ENCODE results near the gene GALNT2. TPM values are rescaled to one million over a fixed set of nuclear protein-coding genes. Genes with fewer than 3 reads are reported as not detected.

GALNT2 gene
- total RNA-seq, 5 donors from 2014 or later (not counting 1 experiment from before 2014, with no cell fraction given), result 22.2 to 29.7 (median 23.5) TPM

GRCh38 chr1:230208619-230209261 is 141.7 kb downstream of the GALNT2 start:
- Histone ChIP-seq H3K27me3 (replicated peaks in 1 of 2; ENCODE audit: control insufficient read depth in 2 of 2, extremely low read depth in 1 of 2, insufficient read depth in 2 of 2, low read length in 1 of 2) (no peaks in the 10 kb centered on the region), H3K4me1 (ENCODE audit: control insufficient read depth in 1 of 2, extremely low read depth in 1 of 2, insufficient read depth in 2 of 2, low read length in 2 of 2) (peaks cover 15 to 35% of the 10 kb centered on the region in 2 experiments), H3K36me3 (ENCODE audit: control insufficient read depth in 2 of 2, extremely low read depth in 1 of 2, insufficient read depth in 1 of 2, low read length in 1 of 2) (peaks cover 5 to 12% of the 10 kb centered on the region in 2 donors), H3K27ac (ENCODE audit: low read length) (peak overlapping the region; percentile 26), H3K9me3 (no peaks in the 10 kb centered on the region), H3K4me3 (ENCODE audit: control insufficient read depth in 1 of 2, extremely low read depth in 1 of 2, low read length in 1 of 2) (no peak overlapping the region)
- DNase-seq (peak in 7 of 35 experiments; percentile 10 to 30 (median 20)), ATAC-seq (replicated peaks in 1 of 4) (peak; percentile 46 to 81 (median 62))
- H3K4me3 Mint-ChIP-seq, result no peak overlapping the region
- ChIA-PET POLR2A (interaction anchor here in 1 of 2 donors (0.6 kb wide), 1 partner anchor 385 kb away, joined by 4 read pairs; no protein-coding TSS in a partner anchor), CTCF (no interaction called here)
- 59% methylated on average over 5 of the region's 10 CpGs for WGBS (ENCODE audit: insufficient coverage)
- no peaks in the 10 kb centered on the region for H3K27me3 Mint-ChIP-seq
- H3K27ac Mint-ChIP-seq, result peak overlapping the region; percentile 60 to 64
- peaks cover 46 to 52% (median 49%) of the 10 kb centered on the region in 3 donors for H3K4me1 Mint-ChIP-seq
- no peaks in the 10 kb centered on the region for H3K9me3 Mint-ChIP-seq
- peaks cover 33% of the 10 kb centered on the region for H3K36me3 Mint-ChIP-seq

- peaks cover 15 to 35% of the 10 kb centered on the region in 2 experiments for H3K4me1 ChIP-seq (ENCODE audit: control insufficient read depth in 1 of 2, extremely low read depth in 1 of 2, insufficient read depth in 2 of 2, low read length in 2 of 2)
- DNase-seq, result no peak
- H3K4me3 ChIP-seq (ENCODE audit: control insufficient read depth in 1 of 2, extremely low read depth in 1 of 2, low read length in 1 of 2), result no peak overlapping the region
- Mint-ChIP-seq H3K4me3 (no peak overlapping the region), H3K9me3 (no peaks in the 10 kb centered on the region), H3K27ac (peak overlapping the region; percentile 29 to 60), H3K27me3 (no peaks in the 10 kb centered on the region), H3K4me1 (peaks cover 50 to 60% (median 59%) of the 10 kb centered on the region in 3 donors), H3K36me3 (peaks cover 28% of the 10 kb centered on the region)
- POLR2A ChIA-PET, result no interaction called here
- WGBS (ENCODE audit: insufficient coverage), result no CpG with 5 or more reads among the region's 4 CpGs
- no peaks in the 10 kb centered on the region for H3K27me3 ChIP-seq (replicated peaks in 1 of 2; ENCODE audit: control insufficient read depth in 2 of 2, extremely low read depth in 1 of 2, insufficient read depth in 2 of 2, low read length in 1 of 2)
- no peaks in the 10 kb centered on the region for H3K9me3 ChIP-seq
- no peak for ATAC-seq (replicated peaks in 1 of 4)
- H3K36me3 ChIP-seq (ENCODE audit: control insufficient read depth in 2 of 2, extremely low read depth in 1 of 2, insufficient read depth in 1 of 2, low read length in 1 of 2), result no peaks in the 10 kb centered on the region
- H3K27ac ChIP-seq (ENCODE audit: low read length), result no peak overlapping the region
- CTCF ChIA-PET, result no interaction called here
These were observed 143.4 kb downstream of the GALNT2 start for GRCh38 chr1:230210326-230210980.

DNA sequence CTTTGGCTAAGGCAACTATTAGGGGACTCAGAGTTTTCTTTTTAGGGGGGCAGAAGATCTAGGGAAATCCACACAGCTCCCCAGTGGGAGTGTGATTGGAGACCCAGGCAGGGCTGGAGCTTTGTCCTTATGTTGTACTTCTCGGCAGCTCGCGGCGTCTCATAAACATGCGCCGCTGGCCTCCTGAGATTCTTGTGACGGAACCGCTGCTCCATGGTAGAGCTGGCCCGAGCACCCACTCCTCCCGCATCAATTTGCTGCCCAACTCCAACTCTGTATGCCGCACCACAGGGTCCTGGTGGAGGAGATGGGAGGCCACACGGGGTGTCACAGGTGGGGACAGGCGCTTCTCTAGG is 143.9 kb downstream of the GALNT2 start:
- no peaks in the 10 kb centered on the region for H3K9me3 Mint-ChIP-seq
- CTCF ChIA-PET, result no interaction called here
- peaks cover 50 to 60% (median 59%) of the 10 kb centered on the region in 3 donors for H3K4me1 Mint-ChIP-seq
- no peaks in the 10 kb centered on the region for H3K9me3 ChIP-seq
- H3K4me1 ChIP-seq (ENCODE audit: control insufficient read depth in 1 of 2, extremely low read depth in 1 of 2, insufficient read depth in 2 of 2, low read length in 2 of 2), result peaks cover 15 to 35% of the 10 kb centered on the region in 2 experiments
- 98% methylated on average over 11 of the region's 13 CpGs for WGBS (ENCODE audit: insufficient coverage)
- H3K36me3 Mint-ChIP-seq, result peaks cover 23% of the 10 kb centered on the region
- peak overlapping the region in 1 of 2 donors; percentile 29 for H3K27ac Mint-ChIP-seq
- no peak for ATAC-seq (replicated peaks in 1 of 4)
- H3K4me3 Mint-ChIP-seq, result no peak overlapping the region
- H3K27ac ChIP-seq (ENCODE audit: low read length), result no peak overlapping the region
- H3K27me3 Mint-ChIP-seq, result no peaks in the 10 kb centered on the region
- POLR2A ChIA-PET, result no interaction called here
- H3K27me3 ChIP-seq (replicated peaks in 1 of 2; ENCODE audit: control insufficient read depth in 2 of 2, extremely low read depth in 1 of 2, insufficient read depth in 2 of 2, low read length in 1 of 2), result no peaks in the 10 kb centered on the region
- no peaks in the 10 kb centered on the region for H3K36me3 ChIP-seq (ENCODE audit: control insufficient read depth in 2 of 2, extremely low read depth in 1 of 2, insufficient read depth in 1 of 2, low read length in 1 of 2)
- no peak for DNase-seq
- H3K4me3 ChIP-seq (ENCODE audit: control insufficient read depth in 1 of 2, extremely low read depth in 1 of 2, low read length in 1 of 2), result no peak overlapping the region

DNA sequence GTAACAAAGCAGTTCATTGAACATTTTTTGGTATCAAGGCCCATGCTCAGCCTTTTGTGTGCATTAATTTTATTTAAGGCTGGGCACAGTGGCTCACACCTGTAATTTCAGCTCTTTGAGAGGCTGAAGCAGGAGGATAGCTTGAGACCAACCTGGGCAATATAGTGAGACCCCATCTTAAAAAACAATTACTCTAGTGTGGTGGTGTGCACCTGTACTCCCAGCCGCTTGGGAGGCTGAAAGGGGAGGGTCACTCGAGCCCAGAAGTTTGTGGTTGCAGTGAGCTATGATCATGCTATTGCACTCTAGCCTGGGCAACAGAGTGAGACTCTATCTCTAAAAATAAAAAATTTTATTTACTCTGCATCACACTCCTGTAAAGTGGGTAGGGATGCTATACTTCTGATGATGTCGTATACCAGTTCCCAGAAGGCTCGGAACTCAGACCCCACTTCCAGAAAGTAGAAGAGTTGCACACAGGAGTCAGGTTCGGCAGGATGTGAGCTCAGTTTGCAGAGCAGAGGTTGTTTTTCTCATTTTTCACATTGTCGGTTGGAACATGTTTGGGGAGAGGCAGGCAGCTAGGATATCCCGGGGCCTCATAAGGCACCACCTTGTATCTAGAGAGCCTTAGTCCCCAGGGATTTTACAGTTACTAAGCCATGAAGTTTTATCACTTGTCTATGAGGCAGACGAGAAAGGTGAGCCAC is 144.6 kb downstream of the GALNT2 start:
- ChIA-PET POLR2A (no interaction called here), CTCF (no interaction called here)
- peaks cover 50 to 60% (median 59%) of the 10 kb centered on the region in 3 donors for H3K4me1 Mint-ChIP-seq
- no peaks in the 10 kb centered on the region for H3K9me3 Mint-ChIP-seq
- peaks cover 22% of the 10 kb centered on the region for H3K36me3 Mint-ChIP-seq
- no peaks in the 10 kb centered on the region for H3K36me3 ChIP-seq (ENCODE audit: control insufficient read depth in 2 of 2, extremely low read depth in 1 of 2, insufficient read depth in 1 of 2, low read length in 1 of 2)
- no peaks in the 10 kb centered on the region for H3K27me3 Mint-ChIP-seq
- H3K27ac Mint-ChIP-seq, result peak overlapping the region; percentile 82 to 87
- WGBS (ENCODE audit: insufficient coverage), result 93% methylated on average over 2 of the region's 8 CpGs
- no peaks in the 10 kb centered on the region for H3K9me3 ChIP-seq
- H3K27ac ChIP-seq (ENCODE audit: low read length), result no peak overlapping the region
- no peak overlapping the region for H3K4me3 ChIP-seq (ENCODE audit: control insufficient read depth in 1 of 2, extremely low read depth in 1 of 2, low read length in 1 of 2)
- H3K4me1 ChIP-seq (ENCODE audit: control insufficient read depth in 1 of 2, extremely low read depth in 1 of 2, insufficient read depth in 2 of 2, low read length in 2 of 2), result peaks cover 15 to 35% of the 10 kb centered on the region in 2 experiments
- no peak for ATAC-seq (replicated peaks in 1 of 4)
- no peak overlapping the region for H3K4me3 Mint-ChIP-seq
- no peak for DNase-seq
- H3K27me3 ChIP-seq (replicated peaks in 1 of 2; ENCODE audit: control insufficient read depth in 2 of 2, extremely low read depth in 1 of 2, insufficient read depth in 2 of 2, low read length in 1 of 2), result no peaks in the 10 kb centered on the region

GRCh38 chr1:230212405-230212936 is 145.4 kb downstream of the GALNT2 start:
- Histone ChIP-seq H3K27ac (ENCODE audit: low read length) (no peak overlapping the region), H3K27me3 (replicated peaks in 1 of 2; ENCODE audit: control insufficient read depth in 2 of 2, extremely low read depth in 1 of 2, insufficient read depth in 2 of 2, low read length in 1 of 2) (no peaks in the 10 kb centered on the region), H3K36me3 (ENCODE audit: control insufficient read depth in 2 of 2, extremely low read depth in 1 of 2, insufficient read depth in 1 of 2, low read length in 1 of 2) (no peaks in the 10 kb centered on the region), H3K9me3 (no peaks in the 10 kb centered on the region), H3K4me1 (ENCODE audit: control insufficient read depth in 1 of 2, extremely low read depth in 1 of 2, insufficient read depth in 2 of 2, low read length in 2 of 2) (peaks cover 15 to 35% of the 10 kb centered on the region in 2 experiments), H3K4me3 (ENCODE audit: control insufficient read depth in 1 of 2, extremely low read depth in 1 of 2, low read length in 1 of 2) (no peak overlapping the region)
- peak overlapping the region; percentile 82 to 87 for H3K27ac Mint-ChIP-seq
- CTCF ChIA-PET, result no interaction called here
- WGBS (ENCODE audit: insufficient coverage), result 88% methylated on average over 1 of the region's 7 CpGs
- peak overlapping the region; percentile 35 to 64 (median 45) for H3K4me3 Mint-ChIP-seq
- no peaks in the 10 kb centered on the region for H3K27me3 Mint-ChIP-seq
- POLR2A ChIA-PET, result no interaction called here
- H3K9me3 Mint-ChIP-seq, result no peaks in the 10 kb centered on the region
- H3K4me1 Mint-ChIP-seq, result peaks cover 50 to 64% (median 63%) of the 10 kb centered on the region in 3 donors
- DNase-seq (peak in 1 of 35 experiments; percentile 18), ATAC-seq (replicated peaks in 1 of 4) (peak in 2 of 4 experiments; percentile 27 to 29)
- peaks cover 21% of the 10 kb centered on the region for H3K36me3 Mint-ChIP-seq

DNA sequence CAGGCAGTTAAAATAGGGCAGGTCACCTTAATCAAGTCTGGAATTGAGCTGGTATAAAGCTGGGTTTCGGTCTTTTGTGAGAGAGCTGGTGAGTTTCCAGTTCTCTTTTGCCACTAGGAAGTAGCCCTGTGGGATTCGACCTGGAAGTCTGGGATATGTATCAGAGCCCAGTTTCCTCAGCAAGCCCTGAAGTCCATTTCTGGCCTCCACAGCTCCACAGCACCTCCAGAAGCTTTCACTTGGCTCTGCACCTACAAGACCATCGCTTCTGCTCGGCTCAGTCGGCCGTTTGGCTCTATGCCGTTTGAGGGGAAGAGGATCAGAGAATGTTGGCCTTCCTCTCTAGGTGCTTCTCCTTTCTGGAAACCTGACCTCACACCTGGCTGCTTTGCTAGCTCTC is 148.0 kb downstream of the GALNT2 start:
- WGBS (ENCODE audit: insufficient coverage), result 80% methylated on average over 2 of the region's 7 CpGs
- Mint-ChIP-seq H3K9me3 (no peaks in the 10 kb centered on the region), H3K27me3 (no peaks in the 10 kb centered on the region), H3K27ac (no peak overlapping the region), H3K4me3 (no peak overlapping the region), H3K36me3 (peaks cover 23% of the 10 kb centered on the region), H3K4me1 (peaks cover 36 to 55% (median 43%) of the 10 kb centered on the region in 3 donors)
- no peak overlapping the region for H3K27ac ChIP-seq (ENCODE audit: low read length)
- DNase-seq (no peak), ATAC-seq (replicated peaks in 1 of 4) (no peak)
- no peaks in the 10 kb centered on the region for H3K27me3 ChIP-seq (replicated peaks in 1 of 2; ENCODE audit: control insufficient read depth in 2 of 2, extremely low read depth in 1 of 2, insufficient read depth in 2 of 2, low read length in 1 of 2)
- H3K36me3 ChIP-seq (ENCODE audit: control insufficient read depth in 2 of 2, extremely low read depth in 1 of 2, insufficient read depth in 1 of 2, low read length in 1 of 2), result no peaks in the 10 kb centered on the region
- ChIA-PET POLR2A (no interaction called here), CTCF (interaction anchor here in 1 of 2 donors (0.6 kb wide), 1 partner anchor 647 kb away, joined by 4 read pairs; no protein-coding TSS in a partner anchor)
- peaks cover 13 to 16% of the 10 kb centered on the region in 2 experiments for H3K4me1 ChIP-seq (ENCODE audit: control insufficient read depth in 1 of 2, extremely low read depth in 1 of 2, insufficient read depth in 2 of 2, low read length in 2 of 2)
- no peaks in the 10 kb centered on the region for H3K9me3 ChIP-seq
- H3K4me3 ChIP-seq (ENCODE audit: control insufficient read depth in 1 of 2, extremely low read depth in 1 of 2, low read length in 1 of 2), result no peak overlapping the region

Data from T-cell (primary cell).